HepG2 (cell line): Measurements from ENCODE around the gene KLHL33. TPM values are rescaled to one million over a fixed set of nuclear protein-coding genes. Genes with fewer than 3 reads are reported as not detected.
A peak's percentile ranks its signal among the peaks of the same experiment; 100 is the strongest.

Experiments used
- CEBPG ChIP-seq: IDR thresholded peaks from 2 replicates; pipeline ENCODE4 v1.6.1; 2016
- GLI4 ChIP-seq: sonication (generic); formaldehyde crosslinking; IDR thresholded peaks from 2 replicates; pipeline ENCODE4 v1.5.1; 2020; ENCODE audit warnings: missing genetic modification reagents, mild to moderate bottlenecking, moderate library complexity, borderline replicate concordance
- IKZF4 ChIP-seq: sonication (generic); formaldehyde crosslinking; IDR thresholded peaks from 2 replicates; pipeline ENCODE4 v1.5.1; 2020; ENCODE audit warnings: borderline replicate concordance, mild to moderate bottlenecking, low read depth, missing genetic modification reagents; ENCODE audit errors: not compliant biosample characterization
- IRF2 ChIP-seq: IDR thresholded peaks from 2 replicates; pipeline ENCODE4 v1.6.1; 2018; ENCODE audit warnings: missing genetic modification reagents, missing compliant biosample characterization
- SP140L ChIP-seq: sonication (generic); formaldehyde crosslinking; IDR thresholded peaks from 2 replicates; pipeline ENCODE4 v1.4.0; 2020; ENCODE audit warnings: missing genetic modification reagents, borderline replicate concordance
- TFDP2 ChIP-seq: sonication (generic); formaldehyde crosslinking; IDR thresholded peaks from 2 replicates; pipeline ENCODE4 v1.4.0; 2020; ENCODE audit warnings: missing genetic modification reagents
- ZBTB37 ChIP-seq: sonication (generic); formaldehyde crosslinking; IDR thresholded peaks from 2 replicates; pipeline ENCODE4 v1.4.0; 2020; ENCODE audit warnings: mild to moderate bottlenecking, missing genetic modification reagents
- ZNF30 ChIP-seq: sonication (generic); formaldehyde crosslinking; IDR thresholded peaks from 2 replicates; pipeline ENCODE4 v1.5.0; 2020; ENCODE audit warnings: mild to moderate bottlenecking, missing genetic modification reagents
- ZNF556 ChIP-seq: sonication (generic); formaldehyde crosslinking; IDR thresholded peaks from 2 replicates; pipeline ENCODE4 v1.4.0; 2020; ENCODE audit warnings: mild to moderate bottlenecking, missing genetic modification reagents, borderline replicate concordance
- ZNF639 ChIP-seq: conservative IDR thresholded peaks from 2 replicates; pipeline ENCODE4 v1.6.1; 2018; ENCODE audit warnings: missing genetic modification reagents
- ZSCAN31 ChIP-seq: sonication (generic); formaldehyde crosslinking; IDR thresholded peaks from 2 replicates; pipeline ENCODE4 v1.5.0; 2020; ENCODE audit warnings: low read depth, mild to moderate bottlenecking, missing genetic modification reagents
- polyA plus RNA-seq, 8 experiments: library from polyadenylated mRNA; depleted of rRNA in 3 of 8; stranded (reverse) in 7 of 8; unstranded in 1 of 8; fragments of >200 nt; fragmentation: Illumina TruSeq in 4 of 8; extraction: Trizol in 4 of 8; gene quantifications; 2 replicates each; pipeline versions ENCODE4 v1.2.1 to v1.2.3, GENCODE V29; 2011 to 2016; ENCODE audit warnings: low read depth in 4 of 8, missing spikeins in 1 of 8, mixed read lengths in 1 of 8; ENCODE audit not compliant: insufficient read depth in 1 of 8
- total RNA-seq, 5 experiments: library from RNA; depleted of rRNA; stranded (reverse); fragments of >200 nt; fragmentation: Illumina TruSeq; extraction: Trizol; gene quantifications; 2 replicates each; pipeline ENCODE4 v1.2.3, GENCODE V29; 2016; ENCODE audit warnings: low read depth in 1 of 5
- TF ChIP-seq, protein P1 (sequence below): IDR thresholded peaks from 2 replicates; pipeline ENCODE4 v1.6.1; 2016; ENCODE audit warnings: control low read depth

Gene KLHL33
- total and polyA plus RNA-seq, 2 of the 13 experiments (the other 11 are each of a cell fraction or from before 2014, with no cell fraction given), result not detected

GRCh38 chr14:20469890-20470602, 34.1 kb upstream of the KLHL33 start (continued):
- TF ChIP-seq ZSCAN31 (CRISPR knock-in tag) (0 out of 2 replicates have a peak, but pooled peaks have one; percentile 47), GLI4 (CRISPR knock-in tag) (no peak), IRF2 (CRISPR knock-in tag) (no peak; the same call in 1 of the 2 replicates), ZNF556 (CRISPR knock-in tag) (no peak), SP140L (CRISPR knock-in tag) (no peak), ZNF30 (CRISPR knock-in tag) (0 out of 2 replicates have a peak, but pooled peaks have one; percentile 31), IKZF4 (CRISPR knock-in tag) (no peak), ZNF639 (CRISPR knock-in tag) (no peak), TFDP2 (CRISPR knock-in tag) (peak; percentile 71), ZBTB37 (CRISPR knock-in tag) (no peak), CEBPG (CRISPR knock-in tag) (peak; percentile 97)
- TF ChIP-seq, protein P1, sequence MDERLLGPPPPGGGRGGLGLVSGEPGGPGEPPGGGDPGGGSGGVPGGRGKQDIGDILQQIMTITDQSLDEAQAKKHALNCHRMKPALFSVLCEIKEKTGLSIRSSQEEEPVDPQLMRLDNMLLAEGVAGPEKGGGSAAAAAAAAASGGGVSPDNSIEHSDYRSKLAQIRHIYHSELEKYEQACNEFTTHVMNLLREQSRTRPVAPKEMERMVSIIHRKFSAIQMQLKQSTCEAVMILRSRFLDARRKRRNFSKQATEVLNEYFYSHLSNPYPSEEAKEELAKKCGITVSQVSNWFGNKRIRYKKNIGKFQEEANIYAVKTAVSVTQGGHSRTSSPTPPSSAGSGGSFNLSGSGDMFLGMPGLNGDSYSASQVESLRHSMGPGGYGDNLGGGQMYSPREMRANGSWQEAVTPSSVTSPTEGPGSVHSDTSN, result no peak
